Mucosa of stomach (tissue), 1 donor: ENCODE data around the gene RPS21.

Experiments
- H3K27me3 ChIP-seq: one replicate; pipeline ENCODE4 v1.7.0; 2013; ENCODE audit warnings: mild to moderate bottlenecking, low read length; ENCODE audit not compliant: control insufficient read depth, insufficient read depth
- H3K36me3 ChIP-seq: one replicate; pipeline ENCODE4 v1.7.0; 2013; ENCODE audit warnings: low read length; ENCODE audit not compliant: control insufficient read depth, insufficient read depth
- H3K4me1 ChIP-seq: one replicate; pipeline ENCODE4 v1.7.0; 2013; ENCODE audit warnings: mild to moderate bottlenecking, low read length; ENCODE audit not compliant: control insufficient read depth, insufficient read depth
- H3K4me3 ChIP-seq: one replicate; pipeline ENCODE4 v1.7.0; 2013; ENCODE audit warnings: low read length
- H3K9ac ChIP-seq: one replicate; pipeline ENCODE4 v1.7.0; 2013; ENCODE audit warnings: mild to moderate bottlenecking, low read length, moderate library complexity
- H3K9me3 ChIP-seq: one replicate; pipeline ENCODE4 v1.7.0; 2013; ENCODE audit warnings: mild to moderate bottlenecking, low read length, moderate library complexity; ENCODE audit not compliant: control insufficient read depth
- donor health status: Pancreatic carcinoma.

RPS21 gene

DNA sequence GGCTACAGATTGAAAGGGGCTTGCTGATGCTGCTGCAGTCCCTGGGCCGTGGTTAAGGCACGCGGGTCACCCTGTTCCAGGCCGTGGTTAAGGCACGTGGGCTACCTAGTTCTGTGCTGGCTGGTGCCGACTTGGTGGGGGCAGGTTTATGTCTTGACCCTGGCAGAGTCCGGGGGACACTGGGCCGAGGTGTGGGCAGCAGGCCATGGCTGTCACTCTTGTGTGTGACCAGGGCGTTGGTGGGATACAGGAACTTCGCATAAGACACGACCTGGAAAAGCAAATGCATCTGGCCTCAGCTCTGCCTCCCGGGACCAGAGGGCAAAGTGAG lies 6.4 kb downstream of the RPS21 start:
- peaks cover 8% of the 10 kb centered on the region for H3K36me3 ChIP-seq
- H3K4me1 ChIP-seq, result peaks cover under 1% of the 10 kb centered on the region
- no peaks in the 10 kb centered on the region for H3K27me3 ChIP-seq
- H3K9ac ChIP-seq, result no peak overlapping the region
- H3K4me3 ChIP-seq, result no peak overlapping the region
- no peaks in the 10 kb centered on the region for H3K9me3 ChIP-seq

DNA sequence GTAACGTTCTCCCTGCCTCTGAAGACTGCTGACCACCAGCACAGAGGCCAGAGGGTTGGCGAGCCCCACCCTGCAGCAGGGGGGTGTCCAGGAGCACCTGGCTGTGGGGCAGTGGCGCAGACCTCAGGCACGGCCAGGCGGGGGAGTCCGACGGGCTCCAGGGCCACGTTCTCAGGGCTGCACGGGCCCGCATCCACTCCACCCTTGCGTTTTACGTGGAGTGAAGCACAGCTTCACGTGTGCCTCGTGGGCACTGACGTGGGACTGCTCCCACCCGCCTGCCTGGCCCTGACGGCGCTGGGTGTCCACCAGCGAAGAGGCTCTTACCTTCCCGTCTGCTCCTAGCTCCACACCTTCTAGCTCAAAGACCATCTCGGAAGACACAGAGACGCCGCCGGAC lies 6.9 kb downstream of the RPS21 start:
- peaks cover 8% of the 10 kb centered on the region for H3K36me3 ChIP-seq

DNA sequence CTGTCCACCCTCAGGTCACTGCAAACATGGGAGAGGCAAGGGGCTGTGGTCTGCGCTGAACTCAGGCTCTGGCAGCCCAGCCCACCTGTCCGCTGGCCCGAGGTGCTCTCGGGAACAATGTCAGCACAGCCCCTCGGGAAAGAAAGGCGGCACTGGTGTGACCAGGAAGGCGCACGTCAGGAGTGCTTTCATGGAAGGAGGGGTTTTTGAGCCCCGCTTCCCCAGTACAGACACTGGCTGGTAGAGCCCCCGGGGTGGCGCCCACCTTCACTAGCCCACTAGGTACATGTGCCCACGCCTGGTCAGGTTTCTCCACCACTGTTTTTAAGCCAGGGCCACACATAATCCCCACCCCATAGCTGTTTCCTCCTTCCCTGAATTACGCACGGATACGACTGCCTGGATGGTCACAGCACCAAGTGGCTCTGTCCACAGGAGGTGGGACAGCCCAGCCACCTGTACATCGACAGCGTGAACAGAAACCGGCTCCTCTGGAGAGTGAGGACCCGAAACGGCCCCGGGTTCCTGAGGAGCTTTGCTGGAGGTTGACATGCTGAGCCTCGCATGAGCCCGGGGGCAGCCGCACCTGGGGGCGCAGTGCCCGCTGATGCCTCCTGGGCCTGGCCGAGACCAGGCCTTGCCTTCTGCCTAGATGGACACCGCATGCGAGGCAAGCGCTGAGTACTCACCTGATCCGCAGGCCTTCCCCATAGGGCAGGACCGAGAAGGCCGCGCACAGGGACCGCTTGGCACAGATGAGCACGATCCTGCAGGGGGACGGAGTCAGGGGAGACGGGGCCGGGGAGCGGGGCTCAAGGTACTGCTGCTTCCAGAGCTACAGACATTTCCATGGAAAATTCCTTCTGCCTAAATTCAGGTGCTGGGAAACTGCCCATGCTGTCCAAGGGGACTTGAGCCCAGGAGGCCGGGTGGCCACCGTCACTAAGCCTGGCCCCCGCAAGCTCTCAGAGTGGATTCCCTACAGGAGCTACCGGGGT lies 7.6 kb downstream of the RPS21 start:
- Histone ChIP-seq H3K36me3 (peaks cover 4% of the 10 kb centered on the region), H3K4me1 (no peaks in the 10 kb centered on the region), H3K9me3 (no peaks in the 10 kb centered on the region), H3K4me3 (no peak overlapping the region), H3K9ac (no peak overlapping the region), H3K27me3 (no peaks in the 10 kb centered on the region)

More for the DNA sequence above, 6.9 kb downstream of the RPS21 start:
- no peak overlapping the region for H3K4me3 ChIP-seq
- no peaks in the 10 kb centered on the region for H3K27me3 ChIP-seq
- no peaks in the 10 kb centered on the region for H3K4me1 ChIP-seq
- H3K9ac ChIP-seq, result no peak overlapping the region
- H3K9me3 ChIP-seq, result no peaks in the 10 kb centered on the region

DNA sequence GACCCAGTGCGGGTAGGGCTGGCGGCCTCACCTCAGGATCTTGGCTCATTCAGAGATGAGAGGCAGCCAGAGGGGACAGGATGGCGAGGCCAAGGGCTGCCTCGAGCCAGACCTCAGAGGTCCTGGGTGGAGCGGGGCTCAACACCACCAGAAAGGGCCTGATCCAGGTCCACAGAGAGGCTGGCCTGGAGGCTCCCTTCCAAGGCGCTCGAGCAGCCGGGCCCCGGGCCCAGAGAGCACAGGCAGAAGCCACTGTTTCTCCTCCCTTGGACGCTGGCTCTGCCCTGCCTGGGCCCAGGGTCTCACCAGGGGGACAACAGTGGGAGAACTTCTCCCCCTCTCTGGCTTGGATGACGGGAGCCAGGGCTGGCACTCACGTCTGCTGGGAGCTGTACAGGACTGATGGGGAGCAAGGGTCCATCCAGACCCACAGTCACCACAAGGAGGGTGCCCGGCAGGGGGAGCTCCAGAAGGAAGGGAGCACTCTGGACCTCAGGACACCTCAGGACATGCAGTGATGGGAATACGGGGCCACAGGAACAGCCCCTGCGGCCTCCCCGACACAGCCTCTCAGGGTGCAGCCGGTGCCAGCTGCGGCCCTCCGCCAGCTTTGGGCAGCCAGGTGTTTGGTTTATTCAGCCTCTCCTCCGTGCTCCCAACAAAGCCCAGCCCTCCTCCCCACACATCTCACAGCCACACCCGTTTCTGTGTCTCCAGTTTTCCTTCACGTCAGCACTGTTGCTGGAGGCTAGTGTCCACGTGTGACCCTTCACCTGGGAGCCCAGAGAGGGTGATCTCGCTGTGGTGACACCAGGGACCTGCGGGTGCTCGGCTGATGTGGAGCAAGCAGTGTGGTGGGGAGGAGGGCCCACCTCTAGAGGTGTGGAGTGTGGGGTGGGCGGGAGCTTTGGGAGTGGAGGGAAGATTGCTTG lies 8.7 kb downstream of the RPS21 start:
- Histone ChIP-seq H3K4me3 (no peak overlapping the region), H3K9me3 (no peaks in the 10 kb centered on the region), H3K36me3 (no peaks in the 10 kb centered on the region), H3K27me3 (no peaks in the 10 kb centered on the region), H3K4me1 (no peaks in the 10 kb centered on the region), H3K9ac (no peak overlapping the region)

DNA sequence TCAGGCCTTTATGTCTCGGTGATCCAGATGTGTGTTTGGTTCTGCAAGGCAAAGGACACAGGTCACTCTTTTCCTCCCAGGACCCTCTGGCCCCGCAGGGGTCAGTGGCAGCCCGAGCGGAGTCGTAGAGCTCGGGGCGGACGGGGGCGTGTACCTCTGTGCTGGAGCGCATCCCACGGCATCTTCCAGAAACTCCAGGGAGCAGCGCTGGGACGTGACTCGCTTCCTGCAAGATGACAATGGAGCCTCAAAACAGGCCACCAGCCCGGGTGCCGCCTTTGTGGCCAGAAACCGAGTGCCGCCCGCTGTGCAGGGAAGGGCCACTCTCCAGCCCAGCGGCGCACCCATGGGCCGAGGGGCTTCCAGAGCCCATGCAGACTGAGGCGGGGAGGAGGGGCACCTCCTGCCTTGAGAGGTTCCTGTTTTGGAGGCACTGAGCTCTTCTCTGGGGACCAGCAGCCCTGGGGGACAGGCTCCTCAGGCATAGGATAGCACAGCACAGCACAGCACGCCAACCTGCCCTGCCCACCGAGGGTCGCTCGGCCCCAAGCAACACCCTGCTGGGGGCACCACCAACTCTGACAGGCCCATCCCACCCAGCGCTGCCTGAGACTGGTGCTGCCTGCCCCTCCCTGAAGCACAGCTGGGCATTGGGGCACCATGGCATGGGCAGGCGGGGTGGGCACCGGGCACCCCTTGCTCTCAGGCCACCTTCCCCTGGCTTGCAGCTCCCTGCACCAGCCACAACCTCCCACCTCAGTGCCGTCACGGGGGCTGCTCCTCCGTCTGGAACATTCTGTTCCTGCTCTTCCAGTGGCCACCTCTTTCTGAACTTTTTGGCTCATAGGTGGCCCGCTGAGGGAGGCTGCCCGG lies 9.7 kb downstream of the RPS21 start:
- Histone ChIP-seq H3K4me1 (no peaks in the 10 kb centered on the region), H3K9ac (no peak overlapping the region), H3K36me3 (no peaks in the 10 kb centered on the region), H3K4me3 (no peak overlapping the region), H3K27me3 (no peaks in the 10 kb centered on the region), H3K9me3 (no peaks in the 10 kb centered on the region)

DNA sequence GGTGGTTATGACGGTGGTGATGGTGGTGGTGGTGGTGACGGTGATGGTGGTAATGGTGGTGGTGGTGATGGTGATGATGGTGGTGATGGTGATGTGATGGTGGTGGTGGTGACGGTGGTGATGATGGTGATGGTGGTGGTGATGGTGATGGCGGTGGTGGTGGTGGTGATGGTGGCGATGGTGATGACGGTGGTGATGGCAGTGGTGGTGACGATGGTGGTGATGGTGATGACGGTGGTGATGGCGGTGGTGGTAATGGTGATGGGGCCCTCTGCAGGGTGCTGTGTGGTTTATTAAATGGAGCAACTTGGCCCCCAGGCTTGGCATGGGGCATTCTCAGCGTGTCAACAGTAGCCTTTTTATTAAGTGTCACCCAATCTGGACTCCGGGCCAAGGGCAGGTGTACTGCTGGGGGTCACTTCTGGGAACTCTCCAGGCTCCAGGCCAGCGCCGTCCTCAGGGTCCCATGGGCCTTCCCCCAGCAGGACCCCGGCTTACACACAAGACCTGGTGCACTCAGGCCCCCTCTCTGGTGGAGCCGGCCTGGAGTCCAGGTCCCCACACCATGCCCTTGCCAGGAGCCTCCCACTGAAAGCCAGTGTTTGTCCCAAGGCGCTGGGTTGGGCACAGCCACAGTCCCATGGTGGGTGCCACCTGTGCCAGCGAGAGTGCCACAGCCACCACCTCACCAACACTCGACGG lies 11.4 kb downstream of the RPS21 start:
- H3K27me3 ChIP-seq, result no peaks in the 10 kb centered on the region
- no peak overlapping the region for H3K4me3 ChIP-seq
- H3K4me1 ChIP-seq, result no peaks in the 10 kb centered on the region
- H3K9me3 ChIP-seq, result no peaks in the 10 kb centered on the region
- H3K9ac ChIP-seq, result no peak overlapping the region
- H3K36me3 ChIP-seq, result no peaks in the 10 kb centered on the region

DNA sequence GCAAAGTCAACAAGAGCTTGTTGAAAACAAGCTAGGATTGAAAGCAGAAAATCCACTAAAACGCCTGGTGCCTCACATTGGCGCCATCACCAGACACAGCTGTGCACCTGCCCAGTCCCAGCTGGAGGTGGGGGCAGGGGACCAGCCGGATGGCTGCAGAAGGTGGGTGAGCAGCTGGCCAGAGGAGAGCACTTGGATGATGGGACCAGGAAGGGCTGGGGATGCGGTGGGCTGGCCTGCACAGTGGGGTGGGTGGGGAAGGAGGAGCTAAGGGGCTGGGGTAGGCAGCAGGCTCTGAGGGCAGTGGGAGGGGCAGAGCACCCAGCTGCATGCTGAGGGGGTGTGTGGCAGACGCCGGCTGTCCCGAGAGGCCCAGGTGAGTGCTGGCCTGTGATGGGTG lies 13.1 kb downstream of the RPS21 start:
- Histone ChIP-seq H3K9ac (no peak overlapping the region), H3K4me3 (no peak overlapping the region), H3K36me3 (no peaks in the 10 kb centered on the region), H3K27me3 (no peaks in the 10 kb centered on the region), H3K9me3 (no peaks in the 10 kb centered on the region), H3K4me1 (no peaks in the 10 kb centered on the region)

DNA sequence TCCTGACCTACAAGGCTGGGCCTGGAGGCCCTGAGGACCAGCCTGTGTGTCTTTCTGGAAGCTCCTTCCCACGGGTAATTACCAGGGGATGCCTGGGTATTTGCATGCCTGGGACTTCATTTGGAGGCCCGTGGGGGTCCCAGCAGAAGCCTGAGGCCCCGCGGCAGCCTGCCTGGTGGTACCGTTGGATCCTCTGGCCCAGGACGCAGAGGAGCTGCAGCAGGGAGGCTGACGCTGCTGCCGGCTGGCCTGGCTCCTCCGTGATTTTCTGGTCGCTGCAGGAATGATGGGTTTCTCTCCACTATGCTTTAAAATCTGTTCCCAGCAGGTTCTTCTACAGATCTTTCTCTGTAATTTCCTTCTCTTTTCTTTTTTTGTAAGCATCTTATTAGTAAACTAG lies 13.6 kb downstream of the RPS21 start:
- Histone ChIP-seq H3K27me3 (no peaks in the 10 kb centered on the region), H3K4me1 (peaks cover 3% of the 10 kb centered on the region), H3K9me3 (no peaks in the 10 kb centered on the region), H3K9ac (no peak overlapping the region), H3K36me3 (no peaks in the 10 kb centered on the region), H3K4me3 (no peak overlapping the region)

DNA sequence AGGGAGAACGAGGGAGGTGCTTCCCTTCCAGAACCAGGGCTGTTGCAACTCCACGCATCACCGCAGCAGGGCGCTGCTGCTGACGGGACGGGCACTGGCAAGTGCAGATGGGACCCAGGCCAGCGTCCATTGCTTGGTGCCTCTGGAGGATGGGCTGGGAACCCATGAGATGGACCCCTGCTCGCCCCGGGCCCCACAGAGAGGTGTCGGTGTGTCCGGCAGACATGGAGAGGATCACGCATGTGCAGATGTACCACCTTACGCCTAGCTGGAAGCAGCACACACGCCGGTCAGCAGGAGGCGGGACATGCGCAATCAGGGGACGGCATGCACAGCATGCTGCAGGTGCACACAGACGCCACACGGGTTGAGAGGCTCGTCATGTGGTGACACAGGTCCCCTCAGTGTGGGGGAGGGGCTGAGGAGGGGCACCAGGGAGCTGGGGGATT lies 14.5 kb downstream of the RPS21 start:
- no peak overlapping the region for H3K4me3 ChIP-seq
- no peaks in the 10 kb centered on the region for H3K36me3 ChIP-seq
- no peaks in the 10 kb centered on the region for H3K9me3 ChIP-seq
- peaks cover 11% of the 10 kb centered on the region for H3K4me1 ChIP-seq
- no peak overlapping the region for H3K9ac ChIP-seq
- no peaks in the 10 kb centered on the region for H3K27me3 ChIP-seq

DNA sequence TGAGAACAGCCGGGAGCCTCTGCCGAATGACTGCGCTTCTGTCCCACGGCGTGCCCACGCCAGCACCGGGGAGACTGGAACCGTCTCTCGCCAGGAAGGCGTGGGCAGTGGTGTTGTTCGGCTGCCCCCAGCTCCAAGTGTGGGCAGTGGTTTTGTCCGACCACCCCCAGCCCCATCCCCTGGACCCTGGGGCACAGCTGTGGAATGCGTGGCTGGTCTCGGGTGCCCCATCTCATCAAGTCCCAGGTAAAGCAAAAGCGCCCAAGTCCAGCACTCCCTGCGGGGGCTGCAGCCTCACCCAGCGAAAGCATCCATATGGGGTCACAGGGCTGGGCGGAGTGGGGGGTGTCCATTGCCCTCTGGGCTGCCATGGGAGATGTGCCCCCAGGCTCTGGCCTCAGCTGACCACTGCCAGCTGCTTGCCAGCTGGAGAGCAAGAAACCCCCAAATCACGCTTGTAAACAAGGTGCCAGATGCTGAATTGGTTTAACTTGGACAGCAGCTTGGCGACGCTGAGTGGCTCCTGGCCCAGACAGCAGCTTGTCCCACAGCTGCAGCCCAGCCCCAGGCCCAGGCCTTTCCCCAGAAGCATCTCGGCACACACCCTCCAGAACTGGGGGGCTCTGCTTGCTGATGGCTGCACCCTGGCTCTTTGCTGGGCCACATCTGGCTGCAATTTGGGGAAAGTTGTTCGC lies 15.7 kb downstream of the RPS21 start:
- Histone ChIP-seq H3K36me3 (no peaks in the 10 kb centered on the region), H3K4me1 (peaks cover 17% of the 10 kb centered on the region), H3K9me3 (no peaks in the 10 kb centered on the region), H3K4me3 (no peak overlapping the region), H3K27me3 (no peaks in the 10 kb centered on the region), H3K9ac (no peak overlapping the region)
